HG02798 (cell line): ENCODE results near the gene MCF2L.

Experiments
- ATAC-seq: cut with Tn5 transposase; IDR thresholded peaks from one replicate; pipeline ENCODE4 v1.9.1; 2021; ENCODE audit warnings: mild to moderate bottlenecking; ENCODE audit not compliant: unreplicated experiment, poor library complexity

The MCF2L gene

GRCh38 chr13:112942689-112943308 is 26.2 kb upstream of the MCF2L start:
- peak; percentile 96 for ATAC-seq

DNA sequence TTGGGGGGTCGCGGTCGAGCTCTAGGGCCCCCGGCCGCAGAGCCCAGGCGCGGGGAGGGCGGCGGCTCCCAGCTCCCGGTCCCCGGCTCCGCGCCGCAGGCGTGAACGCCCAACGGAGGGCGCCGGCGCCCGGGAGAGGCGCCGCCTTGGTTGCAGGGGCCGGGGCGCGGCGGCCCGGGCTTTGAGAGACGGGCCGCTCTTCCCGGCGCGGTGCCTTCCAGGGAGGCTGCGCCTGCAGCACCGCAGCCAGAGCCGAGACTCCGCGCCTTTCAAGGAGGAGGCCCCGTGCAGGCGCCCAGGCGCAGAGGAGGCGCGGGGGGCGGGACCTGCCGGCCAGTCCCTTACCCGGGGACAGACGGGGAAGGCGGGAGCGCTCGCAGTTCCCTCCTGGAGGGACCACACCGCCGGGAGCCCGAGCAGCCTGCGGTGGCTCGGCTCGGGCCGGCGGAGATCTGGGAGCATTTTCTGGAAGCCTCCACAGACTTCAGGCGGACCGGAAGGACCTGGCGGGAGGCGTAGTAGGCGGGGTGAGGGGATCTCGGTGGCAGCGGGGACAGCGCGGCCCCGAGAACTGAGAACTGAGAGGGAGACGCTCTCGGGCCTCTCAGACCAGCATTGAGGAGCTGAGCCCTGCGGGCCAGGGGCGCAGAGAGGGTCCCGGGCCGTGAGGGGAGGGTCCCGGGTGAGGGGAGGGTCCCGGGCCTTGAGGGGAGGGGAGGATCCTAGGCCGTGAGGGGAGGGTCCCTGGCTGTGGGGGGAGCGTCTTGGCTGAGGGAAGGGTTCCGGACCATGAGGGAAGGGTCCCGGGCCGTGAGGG is 25.5 kb upstream of the MCF2L start:
- peak; percentile 26 for ATAC-seq

GRCh38 chr13:112947796-112948195 is 21.2 kb upstream of the MCF2L start:
- no peak for ATAC-seq

DNA sequence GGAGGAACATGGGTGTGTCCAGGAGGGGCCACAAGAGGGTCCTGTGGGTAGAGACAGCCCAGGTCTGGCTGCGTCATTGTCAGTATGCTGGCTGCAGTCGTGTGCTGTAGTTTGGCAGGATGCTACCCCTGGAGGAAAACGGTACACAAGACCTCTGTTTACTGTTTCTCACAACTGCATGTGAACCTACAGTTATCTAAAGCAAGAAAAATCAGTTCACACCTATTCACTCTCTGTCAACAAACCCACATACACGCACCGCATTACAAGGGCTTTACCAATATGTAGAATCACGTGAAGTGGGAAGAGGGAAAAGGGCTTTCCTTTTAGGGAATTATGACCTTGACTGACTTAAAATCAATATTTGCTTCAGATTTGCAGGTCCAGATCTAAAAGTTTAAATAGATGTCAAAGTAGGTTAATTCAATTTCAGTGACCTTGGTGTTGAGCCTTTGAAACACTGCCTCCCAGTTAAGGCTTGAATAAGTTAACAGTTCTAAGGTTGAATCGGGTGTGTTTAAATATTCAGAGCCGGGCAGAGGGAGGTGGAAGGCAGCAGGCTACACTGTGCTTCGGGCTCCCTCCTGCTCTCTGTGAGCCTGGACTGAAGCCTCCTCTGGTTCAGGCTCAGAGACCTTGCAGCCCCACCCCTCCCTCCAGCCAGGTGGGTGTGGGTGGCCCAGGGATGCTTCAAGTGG is 17.2 kb upstream of the MCF2L start:
- ATAC-seq = no peak

- ATAC-seq = no peak
Measured at GRCh38 chr13:112952759-112953551, 16.1 kb upstream of the MCF2L start.

GRCh38 chr13:112953591-112954487 is 15.2 kb upstream of the MCF2L start:
- no peak for ATAC-seq

- ATAC-seq = no peak
Measured at GRCh38 chr13:112954488-112955270, 14.3 kb upstream of the MCF2L start.

DNA sequence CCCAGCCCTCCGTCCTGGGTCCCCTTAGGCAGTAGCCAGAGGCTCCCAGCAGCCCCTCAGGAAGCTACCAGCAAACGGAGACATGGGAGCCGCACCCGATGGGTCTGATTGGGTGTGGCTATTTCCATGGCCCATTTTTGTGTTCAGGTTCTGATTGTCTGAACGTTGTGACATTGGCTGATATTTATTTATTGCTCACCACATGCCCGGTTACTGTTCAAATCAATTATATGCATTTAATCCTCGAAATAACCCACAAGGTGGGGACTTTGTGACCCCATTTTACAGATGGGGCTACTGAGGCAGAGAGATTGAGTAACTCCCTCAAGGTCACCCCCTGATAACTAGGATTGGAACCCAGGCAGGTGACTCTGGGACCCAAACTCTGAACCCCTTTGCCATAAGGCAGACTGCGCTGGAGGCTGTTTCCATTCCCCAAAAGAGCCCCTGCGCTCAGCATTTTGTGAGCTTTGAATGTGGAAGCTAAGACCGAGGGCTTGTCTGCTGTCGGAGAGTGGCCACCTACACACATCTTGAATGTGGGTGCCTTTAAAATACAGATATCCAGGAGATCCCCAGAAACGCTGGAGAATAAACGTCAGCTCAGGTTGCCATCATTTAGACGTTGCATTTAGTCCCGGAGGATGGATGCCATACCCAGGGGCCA is 13.6 kb upstream of the MCF2L start:
- no peak for ATAC-seq

GRCh38 chr13:112955956-112956355 is 13.1 kb upstream of the MCF2L start:
- no peak for ATAC-seq

DNA sequence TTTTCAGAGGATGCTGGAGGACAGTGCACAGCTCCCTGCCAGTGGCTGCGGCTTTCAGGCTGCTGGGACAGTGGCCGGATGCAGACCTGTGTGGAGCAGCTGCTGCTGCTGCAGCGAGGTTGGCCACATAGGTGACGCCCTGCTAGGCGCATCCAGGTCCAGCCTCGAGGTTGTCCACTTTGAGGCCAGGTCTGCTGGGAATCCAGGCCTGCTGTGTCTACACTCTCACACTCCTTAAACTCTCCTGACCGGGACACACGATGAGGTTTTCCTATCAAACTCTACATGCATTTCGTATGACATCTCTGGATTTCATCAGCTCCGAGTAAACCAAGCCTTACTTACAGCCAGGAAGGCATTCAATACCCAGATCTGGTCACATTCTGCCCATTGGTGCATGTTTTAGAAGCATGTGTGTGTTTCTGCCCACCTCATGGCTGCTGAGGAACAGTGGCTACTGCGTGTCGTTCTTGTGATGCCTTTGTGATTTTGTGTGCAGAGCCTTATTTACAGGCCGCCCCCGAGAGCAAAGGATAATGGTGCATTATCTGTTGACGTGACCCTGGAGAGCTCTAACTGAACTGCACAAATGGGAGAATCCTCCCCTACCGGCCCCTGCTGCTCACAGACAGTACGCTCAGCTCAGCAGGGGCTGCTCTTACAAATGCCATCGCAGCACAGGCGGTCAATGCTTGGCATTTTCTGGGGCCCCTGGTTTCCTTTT is 12.3 kb upstream of the MCF2L start:
- no peak for ATAC-seq

GRCh38 chr13:112957295-112957677 is 11.7 kb upstream of the MCF2L start:
- ATAC-seq = no peak

GRCh38 chr13:112958127-112958989 is 10.7 kb upstream of the MCF2L start:
- no peak for ATAC-seq

DNA sequence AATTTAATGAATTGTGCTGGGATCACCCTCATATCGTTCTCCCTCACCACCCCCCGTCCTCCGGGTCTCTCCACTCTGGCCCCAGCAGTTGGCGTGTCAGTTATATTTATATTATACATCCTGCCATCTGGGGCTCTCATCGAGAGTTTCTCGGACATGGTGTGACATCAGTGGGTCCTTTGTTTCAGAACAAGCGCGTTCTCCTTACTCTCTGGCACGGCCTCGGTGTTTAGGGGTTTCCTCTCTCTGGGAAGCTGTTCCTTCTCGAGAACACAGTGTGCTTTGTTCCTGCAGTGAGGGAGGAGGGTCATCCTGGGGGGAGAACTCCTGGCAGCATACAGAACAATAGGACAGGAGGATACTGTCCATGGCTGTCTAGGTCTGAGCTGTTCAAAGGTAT is 9.8 kb upstream of the MCF2L start:
- no peak for ATAC-seq

- ATAC-seq = no peak
Measured at GRCh38 chr13:112959701-112960542, 9.1 kb upstream of the MCF2L start.

GRCh38 chr13:112960706-112961105 is 8.3 kb upstream of the MCF2L start:
- no peak for ATAC-seq
